CD4-positive, alpha-beta T cell (primary cell): ENCODE measurements around the gene SLMAP. TPM values are rescaled to one million over a fixed set of nuclear protein-coding genes. Genes with fewer than 3 reads are reported as not detected.
A peak's percentile ranks its signal among the peaks of the same experiment; 100 is the strongest.

Source experiments
- ATAC-seq: fragments of 200-7000 bp; cut with Tn5 transposase; one replicate; pipeline ENCODE4 v1.10.0; 2022; ENCODE audit warnings: mild to moderate bottlenecking; ENCODE audit not compliant: poor library complexity
- CTCF ChIA-PET: fragments of 350-600 bp; sonication (Branson Sonifier 250); formaldehyde crosslinking; loops from one replicate; lab custom pipeline; 2021; ENCODE audit warnings: antibody characterized with exemption, inconsistent platforms; lab: Charles Lee
- POLR2A ChIA-PET: fragments of 350-600 bp; sonication (Branson Sonifier 250); formaldehyde crosslinking; loops from one replicate; lab custom pipeline; 2021; ENCODE audit warnings: antibody characterized with exemption, inconsistent platforms; lab: Charles Lee
- DNase-seq, 14 experiments: peaks; one replicate each; pipeline ENCODE4 v3.0.0-alpha.2; 2013 to 2020; ENCODE audit warnings: mixed read lengths in 2 of 14
- H3K27ac ChIP-seq, 2 donors: one replicate each; pipeline versions ENCODE4 v1.5.1 to v1.7.0; 2013; ENCODE audit warnings: low read length in 2 of 2, low read depth in 1 of 2, mild to moderate bottlenecking in 1 of 2
- H3K27me3 ChIP-seq, 2 experiments: 1 replicate in 1 of 2; 2 replicates in 1 of 2; pipeline versions ENCODE4 v1.6.1 to v1.7.0; 2013; ENCODE audit warnings: low read length in 2 of 2, control low read depth in 1 of 2, mild to moderate bottlenecking in 1 of 2, moderate library complexity in 1 of 2; ENCODE audit not compliant: insufficient read depth in 2 of 2, control insufficient read depth in 1 of 2
- H3K36me3 ChIP-seq: one replicate; pipeline ENCODE4 v1.6.1; 2013; ENCODE audit warnings: low read length, control low read depth; ENCODE audit not compliant: insufficient read depth
- H3K4me1 ChIP-seq: one replicate; pipeline ENCODE4 v1.6.1; 2013; ENCODE audit warnings: low read length, control low read depth; ENCODE audit not compliant: insufficient read depth
- H3K4me3 ChIP-seq: one replicate; pipeline ENCODE4 v1.5.1; 2013; ENCODE audit warnings: mild to moderate bottlenecking, low read length, moderate library complexity
- H3K9me3 ChIP-seq, 2 experiments: 1 replicate in 1 of 2; 2 replicates in 1 of 2; pipeline versions ENCODE4 v1.6.1 to v1.7.0; 2013; ENCODE audit warnings: low read length in 2 of 2, mild to moderate bottlenecking in 2 of 2, control low read depth in 1 of 2, moderate library complexity in 1 of 2; ENCODE audit not compliant: control insufficient read depth in 1 of 2, insufficient read depth in 1 of 2
- H3K27ac Mint-ChIP-seq: one replicate; pipeline ENCODE4 v1.8.0; 2020; ENCODE audit warnings: mixed read lengths
- H3K27me3 Mint-ChIP-seq: one replicate; pipeline ENCODE4 v1.8.0; 2021; ENCODE audit warnings: mixed read lengths
- H3K36me3 Mint-ChIP-seq: one replicate; pipeline ENCODE4 v1.8.0; 2021; ENCODE audit warnings: low read depth, mixed read lengths
- H3K4me1 Mint-ChIP-seq: one replicate; pipeline ENCODE4 v1.8.0; 2021; ENCODE audit warnings: low read depth, mixed read lengths
- H3K4me3 Mint-ChIP-seq: one replicate; pipeline ENCODE4 v1.8.0; 2020; ENCODE audit warnings: mild to moderate bottlenecking, mixed read lengths
- H3K9me3 Mint-ChIP-seq: one replicate; pipeline ENCODE4 v1.8.0; 2020; ENCODE audit warnings: mixed read lengths
- CTCF ChIP-seq: fragments of 200-600 bp; IDR thresholded peaks from one replicate; pipeline ENCODE4 v1.8.0; 2022; ENCODE audit warnings: antibody characterized with exemption, mild to moderate bottlenecking
- intact Hi-C, 2 experiments: fragments of 100-400 bp; cut with DNase I in 1 of 2; cut with micrococcal nuclease in 1 of 2; formaldehyde crosslinking; loops; one replicate each; pipeline versions ENCODE4 v1.15.1 to v1.9.0; 2023 to 2025; cut with DNase I, micrococcal nuclease
- total RNA-seq, 174 experiments: library from RNA in 2 of 174; stranded (reverse) in 2 of 174; gene quantifications; one replicate each; pipeline ENCODE4 v1.2.3 and lab custom pipeline; 2021 to 2026

Gene SLMAP
- total RNA-seq, 2 experiments from 2014 or later = 51.3 to 52.2 TPM

GRCh38 chr3:57826245-57826951, 70.3 kb downstream of the SLMAP start:
- H3K27ac ChIP-seq = no peak overlapping the region
- ChIA-PET CTCF (interaction anchor here (0.6 to 1.5 kb wide), 5 partner anchors 10 to 429 kb away, joined by 3 to 5 read pairs (median 4); no protein-coding TSS in a partner anchor), POLR2A (interaction anchor here (0.8 to 1.1 kb wide), 2 partner anchors 11 to 62 kb away, joined by 3 to 4 read pairs; no protein-coding TSS in a partner anchor)
- no peak overlapping the region for H3K27ac Mint-ChIP-seq
- H3K9me3 ChIP-seq = no peaks in the 10 kb centered on the region
- H3K4me1 ChIP-seq = no peaks in the 10 kb centered on the region
- TF ChIP-seq CTCF = peak; percentile 56
- DNase-seq = peak in 1 of 14 experiments; percentile 23
- intact Hi-C loops = loop anchor here (5.0 to 10.0 kb wide), 4 partner anchors 179 to 652 kb away; no protein-coding TSS in a partner anchor
- peaks cover 37% of the 10 kb centered on the region for H3K4me1 Mint-ChIP-seq
- H3K36me3 ChIP-seq = peaks cover 2% of the 10 kb centered on the region
- no peak for ATAC-seq
- H3K36me3 Mint-ChIP-seq = peaks cover 14% of the 10 kb centered on the region
- no peak overlapping the region for H3K4me3 Mint-ChIP-seq
- no peaks in the 10 kb centered on the region for H3K9me3 Mint-ChIP-seq
- H3K27me3 Mint-ChIP-seq = no peaks in the 10 kb centered on the region
- H3K27me3 ChIP-seq = no peaks in the 10 kb centered on the region
- H3K4me3 ChIP-seq = no peak overlapping the region

GRCh38 chr3:57826952-57827723, 71.0 kb downstream of the SLMAP start:
- DNase-seq (no peak), ATAC-seq (no peak)
- POLR2A ChIA-PET = interaction anchor here (1.1 kb wide), 1 partner anchor 10 kb away, joined by 4 read pairs; no protein-coding TSS in a partner anchor
- Mint-ChIP-seq H3K27ac (no peak overlapping the region), H3K4me3 (no peak overlapping the region), H3K4me1 (peaks cover 36% of the 10 kb centered on the region), H3K36me3 (peaks cover 21% of the 10 kb centered on the region), H3K9me3 (no peaks in the 10 kb centered on the region), H3K27me3 (no peaks in the 10 kb centered on the region)
- Histone ChIP-seq H3K4me1 (no peaks in the 10 kb centered on the region), H3K9me3 (no peaks in the 10 kb centered on the region), H3K27me3 (no peaks in the 10 kb centered on the region), H3K27ac (no peak overlapping the region), H3K36me3 (peaks cover 6% of the 10 kb centered on the region), H3K4me3 (no peak overlapping the region)
- TF ChIP-seq CTCF = no peak
- intact Hi-C loops = loop anchor here (5.0 to 10.0 kb wide), 4 partner anchors 180 to 652 kb away; no protein-coding TSS in a partner anchor
- CTCF ChIA-PET = interaction anchor here (0.6 to 1.5 kb wide), 3 partner anchors 10 to 116 kb away, joined by 3 to 4 read pairs (median 4); no protein-coding TSS in a partner anchor

- ChIA-PET POLR2A (no interaction called here), CTCF (no interaction called here)
- Histone ChIP-seq H3K4me3 (no peak overlapping the region), H3K4me1 (no peaks in the 10 kb centered on the region), H3K9me3 (no peaks in the 10 kb centered on the region), H3K36me3 (peaks cover 6% of the 10 kb centered on the region), H3K27me3 (no peaks in the 10 kb centered on the region), H3K27ac (no peak overlapping the region)
- H3K27ac Mint-ChIP-seq = no peak overlapping the region
- intact Hi-C loops = loop anchor here (5.0 to 10.0 kb wide), 4 partner anchors 180 to 653 kb away; no protein-coding TSS in a partner anchor
- H3K9me3 Mint-ChIP-seq = no peaks in the 10 kb centered on the region
- H3K4me3 Mint-ChIP-seq = no peak overlapping the region
- peaks cover 37% of the 10 kb centered on the region for H3K4me1 Mint-ChIP-seq
- H3K27me3 Mint-ChIP-seq = no peaks in the 10 kb centered on the region
- no peak for TF ChIP-seq CTCF
- H3K36me3 Mint-ChIP-seq = peaks cover 27% of the 10 kb centered on the region
- no peak for DNase-seq
- no peak for ATAC-seq
Observed at GRCh38 chr3:57827757-57828156, 71.6 kb downstream of the SLMAP start.
